CD14-positive monocyte (primary cell): ENCODE results near the gene ADSL. TPM values are rescaled to one million over a fixed set of nuclear protein-coding genes. Genes with fewer than 3 reads are reported as not detected.

Experiments used
- DNase-seq, 3 donors: peaks; one replicate each; pipeline ENCODE4 v3.0.0-alpha.2; 2011 to 2022
- H2AFZ ChIP-seq: 2 replicates; pipeline ENCODE4 v1.6.0; 2012; ENCODE audit warnings: mild to moderate bottlenecking, low read depth, low read length, inconsistent platforms; ENCODE audit not compliant: insufficient read depth, poor library complexity, severe bottlenecking
- H3K27ac ChIP-seq, 2 donors: 1 replicate in 1 of 2; 2 replicates in 1 of 2; pipeline ENCODE4 v1.5.1; 2012 to 2013; ENCODE audit warnings: low read length in 2 of 2, control low read depth in 1 of 2, inconsistent platforms in 1 of 2, low read depth in 1 of 2, mild to moderate bottlenecking in 1 of 2
- H3K27me3 ChIP-seq, 2 donors: one replicate each; pipeline versions ENCODE4 v1.6.0 to v1.6.1; 2011 to 2013; ENCODE audit warnings: low read length in 2 of 2; ENCODE audit not compliant: control insufficient read depth in 2 of 2, insufficient read depth in 2 of 2
- H3K36me3 ChIP-seq, 2 donors: replicated peaks in 1 of 2; 1 replicate in 1 of 2; 2 replicates in 1 of 2; pipeline versions ENCODE4 v1.5.1 to v1.6.1; 2012 to 2013; ENCODE audit warnings: low read length in 2 of 2, control low read depth in 1 of 2, inconsistent platforms in 1 of 2, mild to moderate bottlenecking in 1 of 2; ENCODE audit not compliant: insufficient read depth in 2 of 2, control insufficient read depth in 1 of 2
- H3K4me1 ChIP-seq, 2 donors: 1 replicate in 1 of 2; 2 replicates in 1 of 2; pipeline versions ENCODE4 v1.5.1 to v1.6.1; 2012 to 2013; ENCODE audit warnings: low read length in 2 of 2, control low read depth in 1 of 2, inconsistent platforms in 1 of 2, mild to moderate bottlenecking in 1 of 2, moderate library complexity in 1 of 2; ENCODE audit not compliant: insufficient read depth in 2 of 2, control insufficient read depth in 1 of 2
- H3K4me2 ChIP-seq: replicated peaks from 2 replicates; pipeline ENCODE3; 2012; ENCODE audit warnings: low read length, moderate library complexity, mild to moderate bottlenecking; ENCODE audit not compliant: poor library complexity, severe bottlenecking; ENCODE audit errors: extremely low read depth
- H3K4me3 ChIP-seq, 3 experiments: fragments of 200-600 bp in 1 of 3; sonication (generic) in 1 of 3; replicated peaks in 1 of 3; 1 replicate in 2 of 3; 2 replicates in 1 of 3; pipeline ENCODE4 v1.5.1; 2011 to 2013; ENCODE audit warnings: low read length in 3 of 3, mild to moderate bottlenecking in 3 of 3, control low read depth in 2 of 3, low read depth in 2 of 3, inconsistent platforms in 1 of 3, moderate library complexity in 1 of 3
- H3K79me2 ChIP-seq: 2 replicates; pipeline ENCODE4 v1.6.0; 2012; ENCODE audit warnings: mild to moderate bottlenecking, control low read depth, inconsistent platforms, low read length, moderate library complexity; ENCODE audit not compliant: insufficient read depth
- H3K9ac ChIP-seq: 2 replicates; pipeline ENCODE4 v1.6.0; 2017; ENCODE audit warnings: low read length, mild to moderate bottlenecking; ENCODE audit not compliant: insufficient read depth, poor library complexity, severe bottlenecking
- H3K9me3 ChIP-seq, 2 donors: replicated peaks in 1 of 2; 1 replicate in 1 of 2; 2 replicates in 1 of 2; pipeline versions ENCODE4 v1.5.1 to v1.6.1; 2012 to 2013; ENCODE audit warnings: low read length in 2 of 2, control low read depth in 1 of 2; ENCODE audit not compliant: control insufficient read depth in 1 of 2, insufficient read depth in 1 of 2
- H4K20me1 ChIP-seq: 2 replicates; pipeline ENCODE4 v1.6.0; 2012; ENCODE audit warnings: mild to moderate bottlenecking, low read length, control low read depth, moderate library complexity; ENCODE audit not compliant: insufficient read depth
- H3K27ac Mint-ChIP-seq, 7 donors: one replicate each; pipeline ENCODE4 v1.8.0; 2020; ENCODE audit warnings: mild to moderate bottlenecking in 7 of 7, mixed read lengths in 7 of 7, moderate library complexity in 6 of 7, inconsistent platforms in 2 of 7
- H3K27me3 Mint-ChIP-seq, 3 donors: one replicate each; pipeline ENCODE4 v1.8.0; 2021 to 2022; ENCODE audit warnings: low read depth in 3 of 3, mild to moderate bottlenecking in 3 of 3, mixed read lengths in 3 of 3, moderate library complexity in 3 of 3, inconsistent platforms in 1 of 3
- H3K36me3 Mint-ChIP-seq, 2 donors: one replicate each; pipeline ENCODE4 v1.8.0; 2020; ENCODE audit warnings: mixed read lengths in 2 of 2, inconsistent platforms in 1 of 2, mild to moderate bottlenecking in 1 of 2
- H3K4me1 Mint-ChIP-seq: one replicate; pipeline ENCODE4 v1.8.0; 2020; ENCODE audit warnings: mild to moderate bottlenecking, mixed read lengths
- H3K4me3 Mint-ChIP-seq, 2 donors: one replicate each; pipeline ENCODE4 v1.8.0; 2020; ENCODE audit warnings: mild to moderate bottlenecking in 2 of 2, mixed read lengths in 2 of 2, moderate library complexity in 1 of 2
- H3K9me3 Mint-ChIP-seq, 7 donors: one replicate each; pipeline ENCODE4 v1.8.0; 2020 to 2022; ENCODE audit warnings: mixed read lengths in 7 of 7, mild to moderate bottlenecking in 6 of 7, moderate library complexity in 6 of 7, inconsistent platforms in 2 of 7
- CTCF ChIP-seq: fragments of 200-600 bp; IDR thresholded peaks from one replicate; pipeline ENCODE4 v1.8.0; 2022; ENCODE audit warnings: antibody characterized with exemption, mild to moderate bottlenecking
- WGBS: methylation state at CpG from one replicate; pipeline ENCODE4 v1.1.5; 2013; ENCODE audit warnings: missing lambda C conversion rate; ENCODE audit not compliant: insufficient coverage; 5-methylcytosine and 5-hydroxymethylcytosine counted together
- intact Hi-C, 2 donors: fragments of 100-400 bp; cut with micrococcal nuclease; formaldehyde crosslinking; loops; one replicate each; pipeline versions ENCODE4 v1.15.0 to v1.15.1; 2023
- polyA plus RNA-seq, 3 donors: library from polyadenylated mRNA; depleted of rRNA in 1 of 3; unstranded in 2 of 3; stranded (reverse) in 1 of 3; fragments of 300-500 nt in 2 of 3; fragments of >200 nt in 1 of 3; fragmentation: Illumina TruSeq in 2 of 3; gene quantifications; 1 replicate in 2 of 3; 2 replicates in 1 of 3; pipeline ENCODE4 v1.2.3, GENCODE V29; 2012 to 2021

ADSL gene
- polyA plus RNA-seq, 3 donors = 56.7 to 82.3 (median 65.1) TPM

- WGBS = 92% methylated on average over 2 of the region's 2 CpGs
- H3K36me3 ChIP-seq = peaks cover 8 to 38% of the 10 kb centered on the region in 2 donors
- no peak for DNase-seq
- Mint-ChIP-seq H3K4me1 (peaks cover 35% of the 10 kb centered on the region), H3K9me3 (no peaks in the 10 kb centered on the region), H3K4me3 (no peak overlapping the region), H3K27ac (peak overlapping the region in 2 of 7 donors; percentile 11 to 42), H3K27me3 (peaks cover 0 to 4% (median 0%) of the 10 kb centered on the region in 3 donors), H3K36me3 (peaks cover 41 to 51% of the 10 kb centered on the region in 2 donors)
- intact Hi-C loops = no loop called here
- H3K9ac ChIP-seq = no peak overlapping the region
- H3K27ac ChIP-seq = no peak overlapping the region
- H3K9me3 ChIP-seq = no peaks in the 10 kb centered on the region
- peaks cover 13% of the 10 kb centered on the region for H4K20me1 ChIP-seq
- H3K4me1 ChIP-seq = peaks cover 19 to 35% of the 10 kb centered on the region in 2 donors
- no peak overlapping the region for H2AFZ ChIP-seq
- H3K79me2 ChIP-seq = no peaks in the 10 kb centered on the region
- H3K27me3 ChIP-seq = no peaks in the 10 kb centered on the region
- no peak for TF ChIP-seq CTCF
- H3K4me3 ChIP-seq = no peak overlapping the region
- no peak overlapping the region for H3K4me2 ChIP-seq
Observed at GRCh38 chr22:40334060-40334459, 12.2 kb upstream of the ADSL start.

GRCh38 chr22:40334899-40335298 lies 11.4 kb upstream of the ADSL start:
- WGBS = no CpG with 5 or more reads among the region's 2 CpGs
- H3K27me3 Mint-ChIP-seq = peaks cover 0 to 7% (median 3%) of the 10 kb centered on the region in 3 donors
- no peak overlapping the region for H3K4me2 ChIP-seq
- no peaks in the 10 kb centered on the region for H3K27me3 ChIP-seq
- H3K27ac Mint-ChIP-seq = peak overlapping the region in 1 of 7 donors; percentile 36
- peaks cover 11% of the 10 kb centered on the region for H4K20me1 ChIP-seq
- H3K36me3 ChIP-seq = peaks cover 8 to 38% of the 10 kb centered on the region in 2 donors
- H3K4me3 ChIP-seq = no peak overlapping the region
- no peak overlapping the region for H3K9ac ChIP-seq
- no peaks in the 10 kb centered on the region for H3K79me2 ChIP-seq
- no peaks in the 10 kb centered on the region for H3K9me3 ChIP-seq
- intact Hi-C loops = no loop called here
- DNase-seq = no peak
- H3K9me3 Mint-ChIP-seq = no peaks in the 10 kb centered on the region
- no peak overlapping the region for H3K4me3 Mint-ChIP-seq
- no peak for TF ChIP-seq CTCF
- peaks cover 29% of the 10 kb centered on the region for H3K4me1 Mint-ChIP-seq
- peaks cover 19 to 32% of the 10 kb centered on the region in 2 donors for H3K4me1 ChIP-seq
- H2AFZ ChIP-seq = no peak overlapping the region
- H3K27ac ChIP-seq = no peak overlapping the region
- peaks cover 41 to 48% of the 10 kb centered on the region in 2 donors for H3K36me3 Mint-ChIP-seq
